HuH-7 (cell line): Measurements from ENCODE around the gene CBFA2T3.

Experiments
- DNase-seq: peaks from one replicate; pipeline ENCODE4 v3.0.0; 2011; ENCODE audit warnings: low spot score

CBFA2T3 gene

GRCh38 chr16:88995746-88996535 is 18.9 kb upstream of the CBFA2T3 start:
- no peak for DNase-seq

GRCh38 chr16:88995194-88995593 is 18.2 kb upstream of the CBFA2T3 start:
- no peak for DNase-seq

GRCh38 chr16:88994695-88995094 is 17.7 kb upstream of the CBFA2T3 start:
- no peak for DNase-seq

- no peak for DNase-seq
These were observed 17.1 kb upstream of the CBFA2T3 start for GRCh38 chr16:88993946-88994600.

- DNase-seq: no peak
These were observed 16.3 kb upstream of the CBFA2T3 start for GRCh38 chr16:88993166-88993761.

- no peak for DNase-seq
These were observed 15.6 kb upstream of the CBFA2T3 start for GRCh38 chr16:88992351-88993165.

GRCh38 chr16:88991813-88992350 is 14.9 kb upstream of the CBFA2T3 start:
- DNase-seq: no peak

- DNase-seq: no peak
These were observed 13.0 kb upstream of the CBFA2T3 start for GRCh38 chr16:88989852-88990547.

- no peak for DNase-seq
These were observed 12.2 kb upstream of the CBFA2T3 start for GRCh38 chr16:88988980-88989811.

GRCh38 chr16:88985521-88985920 is 8.5 kb upstream of the CBFA2T3 start:
- DNase-seq: no peak

- DNase-seq: no peak
These were observed 7.0 kb upstream of the CBFA2T3 start for GRCh38 chr16:88983771-88984687.

- DNase-seq: no peak
These were observed 6.2 kb upstream of the CBFA2T3 start for GRCh38 chr16:88983165-88983564.

- DNase-seq: no peak
These were observed 5.5 kb upstream of the CBFA2T3 start for GRCh38 chr16:88982286-88983084.

GRCh38 chr16:88979353-88980015 is 2.5 kb upstream of the CBFA2T3 start:
- no peak for DNase-seq

- no peak for DNase-seq
These were observed 1.8 kb upstream of the CBFA2T3 start for GRCh38 chr16:88978608-88979346.

GRCh38 chr16:88977812-88978607 is 1.0 kb upstream of the CBFA2T3 start:
- DNase-seq: no peak
